ENCODE results near the gene FAM241B. TPM values are rescaled to one million over a fixed set of nuclear protein-coding genes. Genes with fewer than 3 reads are reported as not detected.

FAM241B gene
- total and polyA plus RNA-seq, 10 donors = 0.77 to 3.2 (median 1.8) TPM

DNA sequence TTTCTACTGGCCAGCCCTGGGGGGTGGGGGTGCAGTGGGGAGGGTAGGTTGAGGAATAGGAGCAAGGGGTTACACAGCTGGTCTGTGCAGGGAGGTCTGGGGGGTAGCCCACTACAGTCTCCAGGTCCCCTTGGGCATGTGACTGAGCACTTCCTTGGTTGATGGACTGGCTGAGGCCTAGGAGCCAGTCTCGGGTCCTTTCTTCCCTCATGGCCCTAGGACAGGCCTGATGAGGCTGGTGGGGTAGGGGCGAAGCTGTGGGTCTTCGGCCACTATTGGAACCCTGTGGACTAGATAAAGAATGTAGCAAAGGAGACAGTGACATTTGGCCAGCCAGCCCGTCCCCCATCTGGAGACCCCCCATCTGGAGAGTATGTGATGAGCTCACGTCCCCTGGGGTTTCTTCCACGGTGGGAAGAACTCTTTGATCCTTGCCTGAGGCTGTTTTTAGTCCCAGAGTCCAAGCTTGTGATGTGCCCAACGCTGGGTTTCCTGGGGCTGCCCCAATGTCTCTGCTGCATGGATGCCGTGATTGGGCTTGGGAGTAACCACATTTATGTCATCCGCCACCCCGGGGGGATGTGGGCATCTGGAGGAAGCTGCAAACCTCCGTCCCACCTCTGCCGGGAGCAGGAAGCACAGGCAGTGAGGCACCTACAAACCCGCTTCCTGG lies 20.7 kb downstream of the FAM241B start:
- no peaks in the 10 kb centered on the region for H3K36me3 ChIP-seq
- H3K4me3 ChIP-seq = no peak overlapping the region
- H3K4me1 ChIP-seq = peaks cover 0 to 8% (median 0%) of the 10 kb centered on the region in 6 donors
- H3K27me3 ChIP-seq (replicated peaks in 1 of 7) = peaks cover 0 to 53% (median 0%) of the 10 kb centered on the region in 7 donors
- peaks cover 0 to 6% (median 0%) of the 10 kb centered on the region in 8 donors for H3K9me3 ChIP-seq
- H3K27ac ChIP-seq = no peak overlapping the region
- 39 to 44% (median 43%) methylated on average over 13 of the region's 13 CpGs for whole genome bisulfite sequencing, 5 donors
- intact Hi-C loops (cut with DNase I; ENCODE audit: low total_unique reads) = no loop called here
- DNase-seq = peak; percentile 47
- TF ChIP-seq POLR2A (IDR thresholded peaks at IDR 0.05) = no peak
- no peak for TF ChIP-seq POLR2AphosphoS5 (IDR thresholded peaks at IDR 0.05)
- TF ChIP-seq, protein P1, sequence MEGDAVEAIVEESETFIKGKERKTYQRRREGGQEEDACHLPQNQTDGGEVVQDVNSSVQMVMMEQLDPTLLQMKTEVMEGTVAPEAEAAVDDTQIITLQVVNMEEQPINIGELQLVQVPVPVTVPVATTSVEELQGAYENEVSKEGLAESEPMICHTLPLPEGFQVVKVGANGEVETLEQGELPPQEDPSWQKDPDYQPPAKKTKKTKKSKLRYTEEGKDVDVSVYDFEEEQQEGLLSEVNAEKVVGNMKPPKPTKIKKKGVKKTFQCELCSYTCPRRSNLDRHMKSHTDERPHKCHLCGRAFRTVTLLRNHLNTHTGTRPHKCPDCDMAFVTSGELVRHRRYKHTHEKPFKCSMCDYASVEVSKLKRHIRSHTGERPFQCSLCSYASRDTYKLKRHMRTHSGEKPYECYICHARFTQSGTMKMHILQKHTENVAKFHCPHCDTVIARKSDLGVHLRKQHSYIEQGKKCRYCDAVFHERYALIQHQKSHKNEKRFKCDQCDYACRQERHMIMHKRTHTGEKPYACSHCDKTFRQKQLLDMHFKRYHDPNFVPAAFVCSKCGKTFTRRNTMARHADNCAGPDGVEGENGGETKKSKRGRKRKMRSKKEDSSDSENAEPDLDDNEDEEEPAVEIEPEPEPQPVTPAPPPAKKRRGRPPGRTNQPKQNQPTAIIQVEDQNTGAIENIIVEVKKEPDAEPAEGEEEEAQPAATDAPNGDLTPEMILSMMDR (IDR thresholded peaks at IDR 0.05 in 8 of 11, conservative IDR thresholded peaks at IDR 0.05 in 3 of 11) = no peak

DNA sequence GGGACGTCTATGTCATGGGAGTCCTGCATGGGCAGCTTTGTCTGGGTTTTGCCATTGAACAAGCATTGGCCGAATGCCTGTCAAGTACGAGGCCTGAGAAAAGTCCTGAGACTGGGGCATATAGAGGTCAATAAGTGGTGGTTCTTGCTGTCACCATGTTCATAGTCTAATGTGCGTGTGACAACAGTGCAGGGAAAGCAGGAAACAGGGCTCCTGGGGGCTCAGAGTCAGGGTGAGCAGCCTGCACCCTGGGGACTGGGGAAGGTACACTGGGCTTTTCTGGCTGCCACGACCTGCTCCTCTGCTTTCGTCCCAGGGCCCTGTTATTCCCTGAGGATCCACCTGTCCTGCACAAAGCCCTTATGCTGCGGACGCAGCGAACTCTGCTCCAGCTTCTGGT lies 21.3 kb downstream of the FAM241B start:
- Histone ChIP-seq H3K4me3 (no peak overlapping the region), H3K4me1 (peaks cover 0 to 8% (median 0%) of the 10 kb centered on the region in 6 donors), H3K27me3 (replicated peaks in 1 of 7) (peaks cover 0 to 60% (median 0%) of the 10 kb centered on the region in 7 donors), H3K36me3 (no peaks in the 10 kb centered on the region), H3K9me3 (peaks cover 0 to 6% (median 0%) of the 10 kb centered on the region in 8 donors), H3K27ac (no peak overlapping the region)
- intact Hi-C loops (cut with DNase I; ENCODE audit: low total_unique reads) = no loop called here
- peak; percentile 54 for DNase-seq
- WGBS, 5 donors = 65 to 71% (median 68%) methylated on average over 9 of the region's 9 CpGs
- no peak for TF ChIP-seq POLR2A (IDR thresholded peaks at IDR 0.05)
- TF ChIP-seq, protein P1 (IDR thresholded peaks at IDR 0.05 in 8 of 11, conservative IDR thresholded peaks at IDR 0.05 in 3 of 11) = no peak
- no peak for TF ChIP-seq POLR2AphosphoS5 (IDR thresholded peaks at IDR 0.05)

GRCh38 chr10:69652111-69652856 lies 22.2 kb downstream of the FAM241B start:
- peaks cover 0 to 8% (median 0%) of the 10 kb centered on the region in 6 donors for H3K4me1 ChIP-seq
- peak; percentile 64 for DNase-seq
- TF ChIP-seq POLR2AphosphoS5 (IDR thresholded peaks at IDR 0.05) (no peak), POLR2A (IDR thresholded peaks at IDR 0.05) (no peak)
- TF ChIP-seq, protein P1 (IDR thresholded peaks at IDR 0.05 in 8 of 11, conservative IDR thresholded peaks at IDR 0.05 in 3 of 11) = no peak
- 89 to 95% (median 91%) methylated on average over 5 to 14 of the region's 14 CpGs for WGBS, 5 donors
- intact Hi-C loops (cut with DNase I; ENCODE audit: low total_unique reads) = no loop called here
- peaks cover 0 to 6% (median 0%) of the 10 kb centered on the region in 8 donors for H3K9me3 ChIP-seq
- H3K27me3 ChIP-seq (replicated peaks in 1 of 7) = peaks cover 0 to 69% (median 0%) of the 10 kb centered on the region in 7 donors
- no peak overlapping the region for H3K27ac ChIP-seq
- H3K36me3 ChIP-seq = no peaks in the 10 kb centered on the region
- no peak overlapping the region for H3K4me3 ChIP-seq

GRCh38 chr10:69652857-69653199 lies 22.8 kb downstream of the FAM241B start:
- TF ChIP-seq POLR2A (IDR thresholded peaks at IDR 0.05) (no peak), POLR2AphosphoS5 (IDR thresholded peaks at IDR 0.05) (no peak)
- TF ChIP-seq, protein P1 (IDR thresholded peaks at IDR 0.05 in 8 of 11, conservative IDR thresholded peaks at IDR 0.05 in 3 of 11) = no peak

More at GRCh38 chr10:69652857-69653199, 22.8 kb downstream of the FAM241B start:
- DNase-seq = no peak
- peaks cover 0 to 74% (median 0%) of the 10 kb centered on the region in 7 donors for H3K27me3 ChIP-seq (replicated peaks in 1 of 7)
- no peak overlapping the region for H3K27ac ChIP-seq
- 88 to 94% (median 89%) methylated on average over 3 of the region's 3 CpGs for WGBS, 5 donors
- H3K36me3 ChIP-seq = no peaks in the 10 kb centered on the region
- peaks cover 0 to 8% (median 0%) of the 10 kb centered on the region in 6 donors for H3K4me1 ChIP-seq
- peaks cover 0 to 6% (median 0%) of the 10 kb centered on the region in 8 donors for H3K9me3 ChIP-seq
- intact Hi-C loops (cut with DNase I; ENCODE audit: low total_unique reads) = no loop called here
- no peak overlapping the region for H3K4me3 ChIP-seq

All from spleen (tissue), 11 donors.